Measurements from ENCODE around the gene COMT.

The COMT gene

DNA sequence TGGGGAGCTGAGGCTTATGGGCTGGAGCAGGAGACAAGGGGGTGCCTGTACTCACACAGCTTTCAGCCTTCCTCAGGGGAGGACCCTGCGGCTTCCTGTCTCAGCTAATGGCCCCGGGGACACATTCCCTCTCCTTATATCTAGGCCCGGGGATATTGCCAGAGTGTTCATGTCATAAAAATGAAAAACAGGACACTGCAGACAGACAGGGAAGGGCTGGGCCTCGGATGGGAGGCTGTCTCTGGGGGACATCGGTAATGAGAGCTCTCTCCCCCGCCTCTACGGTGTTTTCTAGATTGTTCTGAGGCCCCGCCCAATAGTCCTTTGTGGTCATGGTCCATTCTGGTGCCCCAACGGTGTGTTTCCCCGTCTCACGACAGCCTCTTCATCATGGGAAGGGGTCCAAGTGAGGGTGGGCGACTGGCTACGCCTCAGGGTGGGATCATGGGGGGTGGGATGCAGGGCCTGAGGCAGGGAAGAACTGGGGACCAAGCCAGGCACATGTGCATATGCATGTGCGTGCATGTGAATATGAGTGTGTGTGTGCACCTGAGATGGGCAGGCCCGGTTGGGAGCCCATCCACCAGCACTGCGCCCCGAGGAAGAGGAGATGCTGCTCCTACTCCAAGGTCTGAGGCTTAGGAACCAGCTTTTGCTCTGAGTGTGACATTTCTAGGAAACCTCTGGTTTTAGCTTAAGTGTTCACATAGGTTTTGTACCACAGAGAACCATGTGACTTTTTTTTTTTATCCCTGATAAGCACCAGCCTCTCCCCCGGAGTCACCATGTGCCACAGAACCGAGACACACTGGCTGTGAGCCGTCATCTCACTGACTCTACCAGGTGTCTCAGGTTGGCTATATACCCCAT, 69.8 kb downstream of the COMT start:
- H3K4me3 ChIP-seq (ENCODE audit: low read depth, low read length) = no peak overlapping the region
- TF ChIP-seq, protein P1, sequence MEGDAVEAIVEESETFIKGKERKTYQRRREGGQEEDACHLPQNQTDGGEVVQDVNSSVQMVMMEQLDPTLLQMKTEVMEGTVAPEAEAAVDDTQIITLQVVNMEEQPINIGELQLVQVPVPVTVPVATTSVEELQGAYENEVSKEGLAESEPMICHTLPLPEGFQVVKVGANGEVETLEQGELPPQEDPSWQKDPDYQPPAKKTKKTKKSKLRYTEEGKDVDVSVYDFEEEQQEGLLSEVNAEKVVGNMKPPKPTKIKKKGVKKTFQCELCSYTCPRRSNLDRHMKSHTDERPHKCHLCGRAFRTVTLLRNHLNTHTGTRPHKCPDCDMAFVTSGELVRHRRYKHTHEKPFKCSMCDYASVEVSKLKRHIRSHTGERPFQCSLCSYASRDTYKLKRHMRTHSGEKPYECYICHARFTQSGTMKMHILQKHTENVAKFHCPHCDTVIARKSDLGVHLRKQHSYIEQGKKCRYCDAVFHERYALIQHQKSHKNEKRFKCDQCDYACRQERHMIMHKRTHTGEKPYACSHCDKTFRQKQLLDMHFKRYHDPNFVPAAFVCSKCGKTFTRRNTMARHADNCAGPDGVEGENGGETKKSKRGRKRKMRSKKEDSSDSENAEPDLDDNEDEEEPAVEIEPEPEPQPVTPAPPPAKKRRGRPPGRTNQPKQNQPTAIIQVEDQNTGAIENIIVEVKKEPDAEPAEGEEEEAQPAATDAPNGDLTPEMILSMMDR (IDR thresholded peaks at IDR 0.05; ENCODE audit: low read depth, low read length) = no peak
- DNase-seq (ENCODE audit: low read depth, low spot score) = no peak
- in situ Hi-C loops (cut with HindIII; ENCODE audit: low sequenced_read_pairs) = no loop called here

DNA sequence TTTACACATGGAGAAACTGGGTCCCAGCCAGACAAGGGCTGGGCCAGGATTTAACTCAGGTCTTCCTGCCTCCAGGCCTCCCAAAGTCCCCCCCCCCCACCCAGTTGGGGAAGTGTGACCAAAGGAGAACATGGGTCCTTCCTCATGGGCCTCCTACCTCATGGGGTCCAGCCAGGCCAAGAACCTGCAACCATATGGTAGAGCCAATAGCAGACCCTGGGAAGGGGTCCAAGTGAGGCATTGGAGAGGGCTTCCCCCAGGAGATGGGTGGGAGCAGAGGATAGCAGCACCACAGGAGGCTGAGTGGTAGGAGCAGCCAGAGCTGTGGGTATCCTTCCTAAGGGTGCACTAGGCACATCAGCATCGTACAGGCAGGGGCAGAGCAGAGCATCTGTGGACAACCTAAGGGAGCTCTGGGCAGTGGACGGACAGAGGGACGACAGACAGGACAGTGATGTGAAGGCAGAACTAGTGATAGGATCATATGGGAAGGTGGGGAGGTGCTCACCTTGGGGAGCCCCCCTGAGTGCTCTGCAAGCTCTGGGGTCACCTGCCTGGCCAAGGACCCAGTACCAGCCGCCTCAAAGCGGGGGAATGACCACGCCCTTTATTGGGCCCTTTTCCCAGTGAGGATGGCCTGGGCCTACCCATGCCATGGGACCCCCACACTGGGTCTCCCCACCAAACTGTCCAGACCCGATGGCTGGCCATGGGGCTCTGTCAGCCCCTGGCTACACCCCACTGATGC, 70.6 kb downstream of the COMT start:
- DNase-seq (ENCODE audit: low read depth, low spot score) = no peak
- H3K4me3 ChIP-seq (ENCODE audit: low read depth, low read length) = no peak overlapping the region
- TF ChIP-seq, protein P1 (IDR thresholded peaks at IDR 0.05; ENCODE audit: low read depth, low read length) = no peak
- in situ Hi-C loops (cut with HindIII; ENCODE audit: low sequenced_read_pairs) = no loop called here

DNA sequence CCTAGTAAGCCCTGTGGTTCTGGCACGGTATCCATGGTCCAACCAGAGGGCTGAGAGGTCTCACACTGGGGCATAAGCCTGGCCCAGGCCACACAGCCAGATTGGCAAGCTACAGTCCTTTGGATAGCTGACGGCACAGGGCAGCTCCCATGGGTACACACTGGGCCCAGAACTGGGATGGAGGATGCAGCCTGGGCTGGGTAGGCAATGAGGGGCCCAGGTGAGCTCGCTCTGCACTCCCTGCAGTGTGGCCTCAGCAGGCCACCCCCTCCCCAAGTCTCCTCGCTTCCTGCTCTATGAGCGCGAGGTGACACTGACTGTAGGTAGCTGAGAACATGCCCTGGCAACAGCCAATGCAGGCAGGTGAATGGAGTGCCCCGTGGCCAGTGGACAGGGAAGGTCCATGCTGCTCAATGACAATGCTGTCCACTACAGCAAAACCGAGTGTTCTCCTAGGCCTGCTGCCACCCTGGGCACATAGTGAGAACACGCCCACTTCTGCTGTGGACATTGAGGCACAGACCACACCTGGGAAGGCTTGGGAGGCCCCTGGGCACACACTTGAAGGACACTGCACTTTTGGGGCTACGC, 71.3 kb downstream of the COMT start:
- DNase-seq (ENCODE audit: low read depth, low spot score) = no peak
- TF ChIP-seq, protein P1 (IDR thresholded peaks at IDR 0.05; ENCODE audit: low read depth, low read length) = no peak
- H3K4me3 ChIP-seq (ENCODE audit: low read depth, low read length) = no peak overlapping the region
- in situ Hi-C loops (cut with HindIII; ENCODE audit: low sequenced_read_pairs) = no loop called here

DNA sequence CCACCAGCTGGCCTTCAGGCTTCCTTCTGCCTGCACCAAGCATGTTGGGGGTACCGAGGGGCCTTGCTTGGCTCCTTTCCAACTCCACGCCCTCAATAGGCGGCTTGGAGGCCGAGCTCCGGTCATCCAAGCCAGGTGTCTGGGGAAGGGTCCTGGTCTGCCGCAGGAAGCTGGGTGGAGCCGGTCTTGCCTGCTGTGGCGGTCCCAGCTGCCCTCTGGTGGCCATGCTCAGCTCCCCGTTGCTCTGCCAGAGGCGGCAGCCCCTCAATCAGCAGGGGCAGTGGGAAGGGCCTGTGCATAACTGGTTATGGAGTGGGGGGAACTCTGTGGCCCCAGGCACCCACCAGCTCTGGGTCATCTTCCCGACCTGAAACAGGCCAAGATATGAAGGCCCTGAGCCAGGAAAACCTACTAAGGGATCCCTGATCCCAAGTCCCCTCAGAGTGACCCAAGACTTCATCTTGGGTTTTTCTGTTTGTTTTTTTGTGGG, 71.9 kb downstream of the COMT start:
- in situ Hi-C loops (cut with HindIII; ENCODE audit: low sequenced_read_pairs) = no loop called here
- TF ChIP-seq, protein P1 (IDR thresholded peaks at IDR 0.05; ENCODE audit: low read depth, low read length) = peak; percentile 95
- H3K4me3 ChIP-seq (ENCODE audit: low read depth, low read length) = no peak overlapping the region
- peak; percentile 60 for DNase-seq (ENCODE audit: low read depth, low spot score)

DNA sequence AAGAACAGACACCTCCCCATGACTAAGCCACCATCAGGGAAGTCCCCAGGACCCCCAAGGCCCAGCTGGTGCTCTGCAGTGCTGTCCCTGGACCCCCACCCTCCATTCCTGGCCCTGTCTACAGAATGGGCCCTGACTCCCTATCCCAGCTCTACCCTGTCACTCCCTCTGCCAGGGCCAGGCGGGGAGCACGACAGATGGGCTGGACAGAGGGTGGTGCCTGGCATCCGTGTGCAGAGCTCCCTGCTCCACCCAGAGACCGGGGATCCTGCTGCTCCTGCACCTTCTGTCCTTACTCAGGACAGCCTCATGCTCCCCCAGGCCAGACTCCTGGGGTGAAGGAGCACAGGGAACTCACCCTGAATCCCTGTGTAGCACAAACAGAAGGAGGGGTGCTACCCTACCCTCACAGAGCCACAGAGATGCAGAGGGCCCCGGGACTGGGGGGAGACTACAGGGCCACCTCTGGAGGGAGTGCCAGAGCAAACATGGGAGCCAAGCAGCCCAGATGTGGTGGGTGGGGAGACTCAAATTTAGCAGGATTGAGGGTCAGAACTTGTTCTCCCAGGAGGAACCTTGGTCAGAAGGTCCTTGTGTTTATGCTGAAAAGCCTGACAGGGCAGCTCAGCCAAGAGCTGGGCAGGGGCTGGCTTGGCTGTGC, 73.1 kb downstream of the COMT start:
- in situ Hi-C loops (cut with HindIII; ENCODE audit: low sequenced_read_pairs) = no loop called here
- H3K4me3 ChIP-seq (ENCODE audit: low read depth, low read length) = no peak overlapping the region

More for the DNA sequence above, 73.1 kb downstream of the COMT start:
- TF ChIP-seq, protein P1 (IDR thresholded peaks at IDR 0.05; ENCODE audit: low read depth, low read length) = no peak
- DNase-seq (ENCODE audit: low read depth, low spot score) = no peak

All from astrocyte of the spinal cord (primary cell).